Sigmoid colon (tissue), 4 donors: Measurements from ENCODE around the gene MTCL1.

Experiments used
- CTCF ChIP-seq, 4 experiments: fragments of 450-650 bp in 3 of 4; fragments of 200-600 bp in 1 of 4; IDR thresholded peaks; one replicate each; pipeline ENCODE4 v1.5.1; 2016 to 2019; ENCODE audit warnings: antibody characterized with exemption in 4 of 4, mild to moderate bottlenecking in 3 of 4, moderate library complexity in 2 of 4
- EP300 ChIP-seq, 4 donors: sonication (generic); formaldehyde crosslinking; IDR thresholded peaks; one replicate each; pipeline ENCODE4 v1.6.1; 2017; ENCODE audit warnings: antibody characterized with exemption in 4 of 4
- POLR2A ChIP-seq, 2 donors: fragments of 450-650 bp; IDR thresholded peaks; one replicate each; pipeline ENCODE4 v1.6.1; 2016; ENCODE audit warnings: antibody characterized with exemption in 2 of 2, mild to moderate bottlenecking in 2 of 2, moderate library complexity in 2 of 2
- POLR2AphosphoS5 ChIP-seq, 4 donors: sonication (generic); formaldehyde crosslinking; IDR thresholded peaks; one replicate each; pipeline ENCODE4 v1.6.1; 2017; ENCODE audit warnings: antibody characterized with exemption in 4 of 4

- no peak for TF ChIP-seq CTCF (IDR thresholded peaks at IDR 0.05)
- TF ChIP-seq POLR2A (IDR thresholded peaks at IDR 0.05): no peak
- no peak for TF ChIP-seq POLR2AphosphoS5 (IDR thresholded peaks at IDR 0.05)
- no peak for TF ChIP-seq EP300 (IDR thresholded peaks at IDR 0.05)
Measured at GRCh38 chr18:8860845-8861642, 155.7 kb downstream of the MTCL1 start.
